Body of pancreas (tissue), 4 donors: ENCODE measurements around the gene CTNNA2. TPM values are rescaled to one million over a fixed set of nuclear protein-coding genes. Genes with fewer than 3 reads are reported as not detected.
"Not testable (repeated sequence)": the region's sequence is repeated elsewhere in the genome, so short reads cannot be mapped to it uniquely, and the experiment has no call there.

Experiments
- ATAC-seq: fragments of 150-250 bp; one replicate; pipeline ENCODE4 v1.9.1; 2016
- DNase-seq, 4 donors: peaks; one replicate each; pipeline ENCODE4 v3.0.0-alpha.2; 2019
- H3K27ac ChIP-seq, 4 donors: fragments of 200-600 bp; sonication (generic); 1 replicate in 3 of 4; 2 replicates in 1 of 4; pipeline versions ENCODE4 v1.5.1 to v1.6.1; 2016 to 2019; ENCODE audit warnings: mild to moderate bottlenecking in 1 of 4, mixed read lengths in 1 of 4, moderate library complexity in 1 of 4
- H3K27me3 ChIP-seq, 2 donors: fragments of 200-600 bp; sonication (generic); one replicate each; pipeline ENCODE4 v1.6.0; 2016; ENCODE audit warnings: mild to moderate bottlenecking in 1 of 2
- H3K36me3 ChIP-seq, 2 donors: fragments of 200-600 bp; sonication (generic); replicated peaks in 1 of 2; 2 replicates each; pipeline ENCODE4 v1.5.1; 2016; ENCODE audit warnings: low read depth in 2 of 2; ENCODE audit not compliant: insufficient read depth in 1 of 2
- H3K4me1 ChIP-seq: fragments of 200-600 bp; sonication (generic); one replicate; pipeline ENCODE4 v1.6.0; 2016
- H3K4me3 ChIP-seq, 2 donors: fragments of 200-600 bp; sonication (generic); 1 replicate in 1 of 2; 2 replicates in 1 of 2; pipeline ENCODE4 v1.5.1; 2016 to 2019
- H3K9me3 ChIP-seq, 3 donors: fragments of 200-600 bp; sonication (generic); 1 replicate in 2 of 3; 2 replicates in 1 of 3; pipeline ENCODE4 v1.5.1; 2016
- POLR2A ChIP-seq, 3 donors: fragments of 450-650 bp; IDR thresholded peaks; one replicate each; pipeline ENCODE4 v1.6.1; 2016; ENCODE audit warnings: antibody characterized with exemption in 3 of 3, mild to moderate bottlenecking in 2 of 3
- WGBS, 2 donors: methylation state at CpG; one replicate each; pipeline ENCODE4 v1.1.5; 2017; 5-methylcytosine and 5-hydroxymethylcytosine counted together
- intact Hi-C: fragments of 100-400 bp; cut with DNase I; formaldehyde crosslinking; loops from one replicate; pipeline ENCODE4 v1.15.1; 2023
- total RNA-seq, 2 donors: library from RNA; depleted of rRNA; stranded (reverse); fragments of >200 nt; gene quantifications; one replicate each; pipeline ENCODE4 v1.1.0, GENCODE V29; 2016
- TF ChIP-seq, protein P1 (sequence below), 7 experiments: fragments of 450-650 bp in 4 of 7; fragments of 200-600 bp in 3 of 7; sonication (generic) in 3 of 7; IDR thresholded peaks; one replicate each; pipeline ENCODE4 v1.5.1; 2016 to 2019; ENCODE audit warnings: antibody characterized with exemption in 7 of 7

Gene CTNNA2
- total RNA-seq, 2 donors from 2014 or later = 0.52 to 29.3 TPM

DNA sequence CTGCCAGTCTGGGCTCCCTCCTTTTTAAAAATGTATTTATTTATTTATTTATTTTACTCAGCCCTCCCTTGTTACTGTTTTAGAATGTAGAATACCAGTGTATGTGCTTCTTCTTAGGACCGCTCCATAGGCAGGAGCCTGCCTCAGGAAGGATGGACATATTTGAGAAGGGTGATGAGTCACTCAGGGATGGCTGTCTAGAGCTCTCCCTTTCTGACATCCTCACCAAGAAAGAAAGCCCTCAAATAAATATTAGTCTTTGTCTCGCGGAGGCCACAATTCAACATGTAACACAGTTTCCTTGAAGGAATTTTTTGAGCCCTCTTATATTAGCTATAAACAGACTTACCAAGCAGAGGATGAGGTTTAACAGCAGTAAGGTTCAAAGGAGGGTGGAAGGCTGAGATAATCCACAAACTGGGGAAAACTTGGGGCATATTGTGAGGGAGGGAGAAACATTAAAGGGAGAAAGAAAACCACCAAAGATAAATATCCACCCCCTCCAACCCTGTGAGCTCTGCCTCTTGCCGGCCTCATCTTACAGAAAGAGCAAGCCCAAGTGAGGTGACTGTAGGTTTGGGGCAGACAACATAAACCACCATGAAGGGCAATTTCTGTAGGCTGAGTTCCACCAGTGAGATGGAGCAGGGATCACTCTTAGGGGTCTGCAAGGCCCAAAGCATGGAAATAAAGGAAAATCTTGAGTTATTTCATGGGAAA is 628.3 kb downstream of the CTNNA2 start:
- intact Hi-C loops = no loop called here
- Histone ChIP-seq H3K9me3 (peaks cover 0 to 1% (median 0%) of the 10 kb centered on the region in 3 donors), H3K4me3 (no peak overlapping the region), H3K27me3 (no peaks in the 10 kb centered on the region), H3K4me1 (no peaks in the 10 kb centered on the region), H3K27ac (no peak overlapping the region), H3K36me3 (no peaks in the 10 kb centered on the region)
- 75 to 85% methylated on average over 4 of the region's 4 CpGs for WGBS, 2 donors
- no peak for DNase-seq
- ATAC-seq = no peak
- TF ChIP-seq, protein P1, sequence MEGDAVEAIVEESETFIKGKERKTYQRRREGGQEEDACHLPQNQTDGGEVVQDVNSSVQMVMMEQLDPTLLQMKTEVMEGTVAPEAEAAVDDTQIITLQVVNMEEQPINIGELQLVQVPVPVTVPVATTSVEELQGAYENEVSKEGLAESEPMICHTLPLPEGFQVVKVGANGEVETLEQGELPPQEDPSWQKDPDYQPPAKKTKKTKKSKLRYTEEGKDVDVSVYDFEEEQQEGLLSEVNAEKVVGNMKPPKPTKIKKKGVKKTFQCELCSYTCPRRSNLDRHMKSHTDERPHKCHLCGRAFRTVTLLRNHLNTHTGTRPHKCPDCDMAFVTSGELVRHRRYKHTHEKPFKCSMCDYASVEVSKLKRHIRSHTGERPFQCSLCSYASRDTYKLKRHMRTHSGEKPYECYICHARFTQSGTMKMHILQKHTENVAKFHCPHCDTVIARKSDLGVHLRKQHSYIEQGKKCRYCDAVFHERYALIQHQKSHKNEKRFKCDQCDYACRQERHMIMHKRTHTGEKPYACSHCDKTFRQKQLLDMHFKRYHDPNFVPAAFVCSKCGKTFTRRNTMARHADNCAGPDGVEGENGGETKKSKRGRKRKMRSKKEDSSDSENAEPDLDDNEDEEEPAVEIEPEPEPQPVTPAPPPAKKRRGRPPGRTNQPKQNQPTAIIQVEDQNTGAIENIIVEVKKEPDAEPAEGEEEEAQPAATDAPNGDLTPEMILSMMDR (IDR thresholded peaks at IDR 0.05) = no peak
- TF ChIP-seq POLR2A (IDR thresholded peaks at IDR 0.05) = no peak

GRCh38 chr2:80145499-80145898 is 632.6 kb downstream of the CTNNA2 start:
- Histone ChIP-seq H3K4me3 (no peak overlapping the region), H3K27me3 (no peaks in the 10 kb centered on the region), H3K27ac (no peak overlapping the region), H3K4me1 (no peaks in the 10 kb centered on the region), H3K9me3 (no peaks in the 10 kb centered on the region), H3K36me3 (no peaks in the 10 kb centered on the region)
- intact Hi-C loops = no loop called here
- DNase-seq = no peak
- WGBS, 2 donors = 64 to 69% methylated on average over 4 of the region's 4 CpGs
- no peak for TF ChIP-seq POLR2A (IDR thresholded peaks at IDR 0.05)
- TF ChIP-seq, protein P1 (IDR thresholded peaks at IDR 0.05) = no peak
- ATAC-seq = no peak

GRCh38 chr2:80146757-80147156 is 633.9 kb downstream of the CTNNA2 start:
- H3K9me3 ChIP-seq, intact Hi-C loops, H3K4me1 ChIP-seq, DNase-seq, H3K4me3 ChIP-seq, ATAC-seq, H3K27ac ChIP-seq, H3K27me3 ChIP-seq, H3K36me3 ChIP-seq: not testable (repeated sequence)
- WGBS, 2 donors = 86 to 89% methylated on average over 5 of the region's 5 CpGs

- no peak overlapping the region for H3K4me3 ChIP-seq
- no peak for TF ChIP-seq POLR2A (IDR thresholded peaks at IDR 0.05)
- TF ChIP-seq, protein P1 (IDR thresholded peaks at IDR 0.05) = no peak
- intact Hi-C loops = no loop called here
- H3K4me1 ChIP-seq = no peaks in the 10 kb centered on the region
- no peaks in the 10 kb centered on the region for H3K9me3 ChIP-seq
- no peaks in the 10 kb centered on the region for H3K36me3 ChIP-seq
- no peaks in the 10 kb centered on the region for H3K27me3 ChIP-seq
- H3K27ac ChIP-seq = no peak overlapping the region
- ATAC-seq = no peak
- WGBS, 2 donors = 59 to 65% methylated on average over 3 of the region's 3 CpGs
- no peak for DNase-seq
Observed at GRCh38 chr2:80147690-80148089, 634.8 kb downstream of the CTNNA2 start.

DNA sequence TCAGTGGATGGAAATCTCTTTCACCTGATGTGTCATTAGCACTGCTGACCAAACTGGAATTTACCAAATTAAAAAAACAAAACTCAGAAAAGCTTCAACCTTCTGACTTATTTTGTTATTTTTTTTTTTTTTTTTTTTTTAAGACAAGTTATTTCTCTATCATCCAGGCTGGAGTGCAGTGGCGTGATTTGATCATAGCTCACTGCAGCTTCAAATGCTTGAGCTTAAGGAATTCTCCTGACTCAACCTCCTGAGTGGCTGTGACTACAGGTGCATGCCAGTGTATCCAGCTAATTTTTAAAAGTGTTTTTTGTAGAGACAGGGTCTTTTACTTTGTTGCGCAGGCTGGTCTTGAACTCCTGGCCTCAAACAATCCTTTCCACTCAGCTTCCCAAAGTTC is 636.1 kb downstream of the CTNNA2 start:
- no peak for TF ChIP-seq POLR2A (IDR thresholded peaks at IDR 0.05)
- no peaks in the 10 kb centered on the region for H3K27me3 ChIP-seq
- H3K27ac ChIP-seq = no peak overlapping the region
- no peaks in the 10 kb centered on the region for H3K4me1 ChIP-seq
- 88 to 93% methylated on average over 2 of the region's 2 CpGs for WGBS, 2 donors
- no peak for DNase-seq
- intact Hi-C loops = no loop called here
- H3K9me3 ChIP-seq = no peaks in the 10 kb centered on the region
- H3K4me3 ChIP-seq = no peak overlapping the region
- H3K36me3 ChIP-seq = no peaks in the 10 kb centered on the region
- ATAC-seq = no peak

DNA sequence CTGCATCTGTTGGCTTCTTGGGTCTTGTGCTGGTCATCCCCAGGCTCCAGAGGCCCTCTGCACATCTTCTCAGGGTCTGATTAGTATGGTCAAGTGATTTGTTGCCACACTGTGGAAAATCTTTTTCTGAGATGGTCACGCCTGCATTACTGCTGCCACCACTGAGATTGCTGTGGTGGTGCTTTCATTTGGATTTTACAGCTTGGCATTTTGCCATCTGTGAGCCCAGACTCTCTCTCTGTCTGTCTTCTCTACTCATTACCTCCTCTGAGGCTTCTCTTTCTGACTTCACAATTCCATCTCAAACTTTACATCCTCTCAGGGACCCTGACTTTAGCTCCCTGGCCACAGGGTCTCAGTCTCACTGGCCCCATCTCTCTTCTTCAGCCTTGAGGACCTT is 637.1 kb downstream of the CTNNA2 start:
- Histone ChIP-seq H3K4me3 (no peak overlapping the region), H3K4me1 (no peaks in the 10 kb centered on the region), H3K27ac (no peak overlapping the region), H3K27me3 (no peaks in the 10 kb centered on the region), H3K9me3 (no peaks in the 10 kb centered on the region), H3K36me3 (no peaks in the 10 kb centered on the region)
- intact Hi-C loops = no loop called here
- ATAC-seq (no peak), DNase-seq (no peak)
- TF ChIP-seq, protein P1 (IDR thresholded peaks at IDR 0.05) = no peak
- no peak for TF ChIP-seq POLR2A (IDR thresholded peaks at IDR 0.05)
- 55 to 80% methylated on average over 1 of the region's 1 CpG for WGBS, 2 donors
